Ishikawa (cell line): ENCODE data around the gene DESI1.

ENCODE experiments used
- FOXM1 ChIP-seq: IDR thresholded peaks from 2 replicates; pipeline ENCODE4 v1.6.1; 2012; ENCODE audit warnings: low read depth, borderline replicate concordance
- REST ChIP-seq: IDR thresholded peaks from 2 replicates; pipeline ENCODE4 v1.6.1; 2012; ENCODE audit warnings: low read depth, mild to moderate bottlenecking
- ZBTB7A ChIP-seq: IDR thresholded peaks from 2 replicates; pipeline ENCODE4 v1.6.1; 2012; ENCODE audit warnings: low read depth

DESI1 gene

GRCh38 chr22:41548830-41549211, 72.0 kb downstream of the DESI1 start:
- TF ChIP-seq REST (no peak), FOXM1 (no peak), ZBTB7A (no peak)
